Kidney (tissue), 14 donors: ENCODE results near the gene TTPAL. TPM values are rescaled to one million over a fixed set of nuclear protein-coding genes. Genes with fewer than 3 reads are reported as not detected.

ENCODE experiments used
- DNase-seq, 5 donors: peaks; one replicate each; pipeline ENCODE4 v3.0.0-alpha.2; 2013 to 2020
- FAIRE-seq: peaks from 2 replicates; lab custom pipeline; 2012; peaks lifted over from hg19 to GRCh38; lab: Jason Lieb, UNC
- H3K27ac ChIP-seq, 2 donors: one replicate each; pipeline ENCODE4 v1.7.0; 2013; ENCODE audit warnings: low read depth in 2 of 2, low read length in 2 of 2, inconsistent platforms in 1 of 2
- H3K27me3 ChIP-seq: one replicate; pipeline ENCODE4 v1.7.1; 2013; ENCODE audit warnings: low read length, inconsistent platforms; ENCODE audit not compliant: control insufficient read depth, insufficient read depth
- H3K36me3 ChIP-seq, 3 donors: one replicate each; pipeline versions ENCODE4 v1.7.0 to v1.7.1; 2013; ENCODE audit warnings: low read length in 3 of 3, control low read depth in 1 of 3, inconsistent platforms in 1 of 3; ENCODE audit not compliant: insufficient read depth in 3 of 3, control insufficient read depth in 2 of 3
- H3K4me1 ChIP-seq, 3 donors: one replicate each; pipeline versions ENCODE4 v1.7.0 to v1.7.1; 2013; ENCODE audit warnings: low read length in 3 of 3, inconsistent platforms in 1 of 3, low read depth in 1 of 3; ENCODE audit not compliant: control insufficient read depth in 2 of 3, insufficient read depth in 2 of 3
- H3K4me3 ChIP-seq, 3 donors: one replicate each; pipeline versions ENCODE4 v1.7.0 to v1.8.1; 2013; ENCODE audit warnings: low read length in 3 of 3, control low read depth in 1 of 3, inconsistent platforms in 1 of 3
- H3K9ac ChIP-seq, 3 donors: one replicate each; pipeline versions ENCODE4 v1.7.0 to v1.7.1; 2013; ENCODE audit warnings: low read length in 3 of 3, control low read depth in 1 of 3, inconsistent platforms in 1 of 3
- H3K9me3 ChIP-seq, 3 donors: one replicate each; pipeline versions ENCODE4 v1.7.0 to v1.7.1; 2013; ENCODE audit warnings: low read length in 3 of 3, control low read depth in 1 of 3, inconsistent platforms in 1 of 3; ENCODE audit not compliant: control insufficient read depth in 2 of 3, insufficient read depth in 1 of 3
- CTCF ChIP-seq: IDR thresholded peaks from 3 replicates; pipeline ENCODE4 v1.5.1; 2012; ENCODE audit warnings: mild to moderate bottlenecking, moderate library complexity, borderline replicate concordance; ENCODE audit not compliant: insufficient read depth; ENCODE audit errors: extremely low read depth
- intact Hi-C: fragments of 100-400 bp; cut with DNase I; formaldehyde crosslinking; loops from one replicate; pipeline ENCODE4 v1.11.1; 2022
- polyA plus RNA-seq: library from polyadenylated mRNA; stranded (reverse); fragments of 350-450 nt; fragmentation: Illumina TruSeq; extraction: RNeasy Lipid Tissue Mini Kit (QIAGEN cat#74804); gene quantifications from one replicate; pipeline ENCODE4 v1.2.3, GENCODE V29; 2014; ENCODE audit warnings: low read depth, low replicate concordance; ENCODE audit not compliant: insufficient read depth
- total RNA-seq: library from RNA; stranded (reverse); fragmentation: NEBNext Ultra II Directional; extraction: Animal tissue kit (Norgen Biotek cat#: 25700); gene quantifications from one replicate; pipeline ENCODE4 v1.2.1, GENCODE V29; 2021
- donor health status: control.
- donor health status: control.
- donor health status: control.
- donor health status: control.
- donor health status: control.
- donor health status: DM: yes; HTN: yes; CAD: no.
- donor health status: Normal renal cell carcinoma (clear cell type).

The TTPAL gene
- total and polyA plus RNA-seq, 2 donors from 2014 or later, result 3.5 to 13.5 TPM

- DNase-seq, result no peak
- Histone ChIP-seq H3K27ac (peak overlapping the region; percentile 83 to 99), H3K4me1 (peaks cover 0 to 17% (median 11%) of the 10 kb centered on the region in 3 donors), H3K9me3 (no peaks in the 10 kb centered on the region), H3K4me3 (peak overlapping the region; percentile 84 to 97 (median 93)), H3K36me3 (no peaks in the 10 kb centered on the region), H3K9ac (peak overlapping the region in 2 of 3 donors; percentile 93 to 99), H3K27me3 (no peaks in the 10 kb centered on the region)
- no peak for FAIRE-seq
- TF ChIP-seq CTCF, result no peak
- intact Hi-C loops, result no loop called here
These were observed 45.2 kb downstream of the TTPAL start for GRCh38 chr20:44520881-44521280.

GRCh38 chr20:44521484-44522481 lies 46.1 kb downstream of the TTPAL start, which contains the start of gene SERINC3:
Gene SERINC3, minus strand, starts transcription at chr20:44522070. Its CDS starts 119 bp downstream, at chr20:44521951.
- H3K4me3 ChIP-seq, result peak within 1 kb of the TSS; percentile 84 to 97 (median 93)
- peaks cover 0 to 17% (median 11%) of the 10 kb centered on the region in 3 donors for H3K4me1 ChIP-seq
- peak; percentile 95 to 98 (median 97) for DNase-seq
- intact Hi-C loops, result no loop called here
- H3K36me3 ChIP-seq, result no peaks in the 10 kb centered on the region
- H3K27ac ChIP-seq, result peak within 1 kb of the TSS; percentile 83 to 99
- TF ChIP-seq CTCF, result no peak
- FAIRE-seq, result peak; percentile 87
- H3K9ac ChIP-seq, result peak within 1 kb of the TSS; percentile 74 to 99 (median 93)
- no peaks in the 10 kb centered on the region for H3K27me3 ChIP-seq
- no peaks in the 10 kb centered on the region for H3K9me3 ChIP-seq

GRCh38 chr20:44522841-44523240 lies 47.2 kb downstream of the TTPAL start:
- FAIRE-seq, result no peak
- TF ChIP-seq CTCF, result no peak
- intact Hi-C loops, result no loop called here

More at GRCh38 chr20:44522841-44523240, 47.2 kb downstream of the TTPAL start:
- H3K9ac ChIP-seq, result peak overlapping the region in 1 of 3 donors; percentile 49
- no peak overlapping the region for H3K4me3 ChIP-seq
- no peak for DNase-seq
- no peaks in the 10 kb centered on the region for H3K36me3 ChIP-seq
- H3K4me1 ChIP-seq, result peaks cover 0 to 17% (median 11%) of the 10 kb centered on the region in 3 donors
- no peaks in the 10 kb centered on the region for H3K9me3 ChIP-seq
- H3K27me3 ChIP-seq, result no peaks in the 10 kb centered on the region
- H3K27ac ChIP-seq, result no peak overlapping the region
